NCI-H2196 treated with DMSO at 0.1 percent for 48 hours (cell line): ENCODE measurements around the gene EVX2.

Experiments
- DNase-seq: peaks from one replicate; lab custom pipeline; 2025; ENCODE audit not compliant: unreplicated experiment; lab: John Stamatoyannopoulos, UW

The EVX2 gene

DNA sequence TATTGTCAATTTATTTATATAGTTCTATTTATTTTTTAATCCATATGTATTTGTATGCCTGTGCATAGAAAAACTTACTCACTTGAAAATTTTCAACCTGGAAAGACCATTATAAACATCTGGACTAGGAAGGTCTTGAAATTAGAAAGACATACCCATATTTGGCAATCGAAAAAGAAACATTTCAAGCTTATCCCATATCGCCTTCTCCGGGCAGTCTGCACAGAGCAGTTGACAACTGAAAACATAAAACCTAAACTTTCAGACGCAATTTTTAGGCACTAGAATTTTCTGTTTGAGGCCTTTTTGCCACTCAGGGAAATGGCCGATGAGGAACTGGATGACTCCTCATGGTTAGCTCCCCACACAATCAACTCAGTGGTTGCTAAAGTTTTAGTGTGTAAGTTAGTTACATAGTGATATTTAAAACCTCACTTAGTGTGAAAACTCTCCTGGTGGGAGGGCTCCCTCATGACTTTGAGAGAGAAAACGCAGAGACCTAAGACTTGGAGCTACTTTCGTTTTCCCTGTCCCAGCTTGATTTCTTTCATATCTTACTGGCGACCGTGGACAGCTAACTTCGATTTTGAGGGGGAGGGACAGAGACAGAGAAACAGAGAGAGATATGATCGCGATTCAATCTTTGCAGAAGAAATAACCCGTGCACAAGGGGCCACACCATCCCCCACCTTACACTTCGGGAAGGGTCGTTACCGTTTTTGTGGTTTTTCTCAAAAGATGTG, 12.7 kb upstream of the EVX2 start:
- peak; percentile 6 for DNase-seq

DNA sequence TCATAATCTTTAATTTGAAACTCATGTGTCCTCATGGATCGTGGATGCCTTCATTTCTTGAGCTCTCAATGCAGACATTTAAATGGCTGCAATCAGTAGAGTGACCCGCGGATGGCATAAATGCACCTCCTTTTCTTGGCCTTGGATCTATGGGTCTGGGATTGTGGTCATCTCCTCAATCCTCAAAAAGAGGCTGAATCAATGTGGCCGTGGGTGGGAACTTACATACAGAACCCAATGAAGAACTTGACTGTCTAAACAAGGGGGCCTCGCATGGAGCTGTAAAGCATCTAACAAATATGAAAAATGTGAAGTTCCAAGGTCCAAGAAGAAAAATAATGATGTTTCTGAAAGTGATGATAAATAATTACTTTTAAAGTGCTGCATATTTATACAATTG, 11.7 kb upstream of the EVX2 start:
- DNase-seq: no peak

DNA sequence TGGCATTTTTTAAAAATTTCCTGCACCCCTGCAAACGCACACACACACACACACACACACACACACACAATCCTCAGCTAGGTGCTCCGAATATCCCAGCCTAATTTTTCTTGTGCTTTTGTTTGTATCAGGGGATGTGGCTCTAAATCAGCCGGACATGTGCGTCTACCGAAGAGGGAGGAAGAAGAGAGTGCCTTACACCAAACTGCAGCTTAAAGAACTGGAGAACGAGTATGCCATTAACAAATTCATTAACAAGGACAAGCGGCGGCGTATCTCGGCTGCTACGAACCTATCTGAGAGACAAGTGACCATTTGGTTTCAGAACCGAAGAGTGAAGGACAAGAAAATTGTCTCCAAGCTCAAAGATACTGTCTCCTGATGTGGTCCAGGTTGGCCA, 10.6 kb upstream of the EVX2 start:
- DNase-seq: no peak

DNA sequence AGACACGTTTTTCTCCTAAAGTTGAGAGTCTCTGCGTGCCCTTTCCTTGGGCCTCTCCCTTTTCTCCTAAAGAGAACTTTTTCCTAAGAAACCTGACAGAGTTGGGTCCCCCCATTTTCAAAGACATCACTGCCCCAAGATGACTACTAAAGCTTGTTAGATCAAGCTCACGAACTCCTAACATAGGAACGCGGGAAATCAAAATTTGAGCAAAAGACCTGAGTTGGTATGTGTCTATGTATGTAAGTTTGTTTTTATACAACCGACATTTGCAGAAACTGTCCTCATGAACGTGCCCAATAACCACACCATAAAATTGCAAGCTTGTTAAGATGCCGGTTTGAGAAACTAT, 10.1 kb upstream of the EVX2 start:
- DNase-seq: no peak

DNA sequence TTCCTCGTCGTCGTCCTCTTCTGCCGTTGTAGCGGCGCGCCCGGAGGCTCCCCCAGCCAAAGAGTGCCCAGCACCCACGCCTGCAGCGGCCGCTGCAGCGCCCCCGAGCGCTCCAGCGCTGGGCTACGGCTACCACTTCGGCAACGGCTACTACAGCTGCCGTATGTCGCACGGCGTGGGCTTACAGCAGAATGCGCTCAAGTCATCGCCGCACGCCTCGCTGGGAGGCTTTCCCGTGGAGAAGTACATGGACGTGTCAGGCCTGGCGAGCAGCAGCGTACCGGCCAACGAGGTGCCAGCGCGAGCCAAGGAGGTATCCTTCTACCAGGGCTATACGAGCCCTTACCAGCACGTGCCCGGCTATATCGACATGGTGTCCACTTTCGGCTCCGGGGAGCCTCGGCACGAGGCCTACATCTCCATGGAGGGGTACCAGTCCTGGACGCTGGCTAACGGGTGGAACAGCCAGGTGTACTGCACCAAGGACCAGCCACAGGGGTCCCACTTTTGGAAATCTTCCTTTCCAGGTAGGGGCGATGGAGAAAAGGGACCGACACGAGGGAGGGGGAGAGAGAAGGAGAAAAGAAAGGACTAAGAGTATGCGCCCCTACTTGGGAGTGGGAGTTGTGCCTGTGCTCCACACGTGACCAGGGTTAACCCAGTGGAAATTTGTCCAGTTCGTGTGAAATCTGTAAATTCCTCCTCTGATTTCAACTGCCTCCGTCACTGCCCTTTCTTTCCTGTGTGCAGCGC, 9.6 kb upstream of the EVX2 start:
- DNase-seq: no peak

DNA sequence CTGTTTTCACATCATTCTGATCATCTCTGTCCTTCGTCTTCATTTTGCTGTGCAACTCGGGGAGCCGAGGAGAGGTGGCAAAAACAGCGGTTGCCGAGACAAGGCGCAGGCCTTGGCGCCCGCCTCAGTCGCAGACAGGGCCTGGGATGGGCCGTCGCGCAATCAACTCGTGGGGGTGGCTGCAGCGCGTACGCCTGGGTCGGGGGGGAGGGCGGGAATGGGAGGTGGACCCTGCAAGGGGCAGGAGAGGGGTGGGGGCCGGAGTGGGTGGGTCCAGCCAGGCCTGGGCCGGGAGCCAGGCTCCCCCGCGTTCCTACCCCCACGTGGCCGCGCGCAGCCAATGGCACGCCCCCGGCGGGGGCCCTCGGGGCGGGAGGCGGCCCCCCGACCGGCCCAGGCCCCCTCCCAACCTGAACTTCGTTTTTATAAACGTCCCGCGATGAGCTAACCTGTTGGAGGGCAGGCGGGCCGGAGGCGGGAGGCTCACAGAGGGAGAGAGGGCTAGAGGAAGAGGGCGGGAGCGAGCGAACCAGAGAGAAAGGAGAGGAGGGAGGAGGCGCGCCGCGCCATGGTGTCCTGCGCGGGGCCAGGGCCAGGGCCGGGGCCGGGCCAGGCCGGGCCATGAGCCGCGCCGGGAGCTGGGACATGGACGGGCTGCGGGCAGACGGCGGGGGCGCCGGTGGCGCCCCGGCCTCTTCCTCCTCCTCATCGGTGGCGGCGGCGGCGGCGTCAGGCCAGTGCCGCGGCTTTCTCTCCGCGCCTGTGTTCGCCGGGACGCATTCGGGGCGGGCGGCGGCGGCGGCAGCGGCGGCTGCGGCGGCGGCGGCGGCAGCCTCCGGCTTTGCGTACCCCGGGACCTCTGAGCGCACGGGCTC, 8.7 kb upstream of the EVX2 start, which contains the start of gene HOXD13:
TSS of gene HOXD13 (plus strand) at position 452 of the 875 bp plus-strand sequence. CDS start at position 622, 170 bp downstream.
- peak; percentile 41 for DNase-seq

DNA sequence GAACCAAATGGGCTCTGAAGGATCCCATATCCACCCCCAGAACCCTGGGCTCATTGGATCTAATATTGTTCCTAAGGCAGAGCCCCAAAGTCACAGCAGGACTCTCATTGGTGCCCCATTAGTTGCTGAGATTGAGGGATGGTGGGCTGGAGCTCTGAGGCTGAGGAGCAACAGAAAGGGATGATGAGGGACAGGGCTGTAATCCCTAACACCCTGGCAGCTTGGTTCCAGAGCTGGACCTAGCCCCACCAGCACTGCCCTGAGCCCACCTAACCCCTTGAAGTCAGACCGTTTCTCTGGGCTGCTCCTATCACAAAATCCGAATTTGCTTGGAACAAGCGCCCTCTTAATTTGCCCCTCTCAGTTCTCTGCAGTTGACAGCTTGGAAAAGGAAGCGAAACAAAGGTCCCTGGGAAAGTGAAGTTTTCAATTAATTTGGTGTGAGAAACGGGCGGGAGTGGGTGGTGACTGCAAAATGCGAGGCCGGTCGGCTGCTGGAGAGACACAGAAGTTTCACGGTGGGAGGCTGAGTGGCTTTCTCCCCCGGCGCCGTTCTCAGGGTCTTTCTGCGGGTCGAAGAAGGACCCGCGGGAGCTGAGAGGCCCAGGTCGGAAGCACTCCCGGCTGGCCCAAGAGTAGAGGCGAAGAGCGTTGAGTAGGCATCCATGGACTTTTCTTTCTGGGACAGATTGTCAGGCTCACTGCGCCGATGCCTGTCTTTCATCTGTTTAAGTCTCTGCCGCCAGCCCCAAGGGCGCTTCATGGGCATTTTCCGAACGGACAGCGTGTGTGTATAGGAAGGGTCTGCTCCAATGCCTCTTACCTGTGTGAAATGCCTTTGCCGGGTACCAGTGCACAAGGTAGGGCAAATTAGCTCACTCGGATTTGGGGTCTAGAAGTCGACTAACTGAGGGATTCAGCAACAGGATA, 7.8 kb upstream of the EVX2 start:
- DNase-seq: no peak

DNA sequence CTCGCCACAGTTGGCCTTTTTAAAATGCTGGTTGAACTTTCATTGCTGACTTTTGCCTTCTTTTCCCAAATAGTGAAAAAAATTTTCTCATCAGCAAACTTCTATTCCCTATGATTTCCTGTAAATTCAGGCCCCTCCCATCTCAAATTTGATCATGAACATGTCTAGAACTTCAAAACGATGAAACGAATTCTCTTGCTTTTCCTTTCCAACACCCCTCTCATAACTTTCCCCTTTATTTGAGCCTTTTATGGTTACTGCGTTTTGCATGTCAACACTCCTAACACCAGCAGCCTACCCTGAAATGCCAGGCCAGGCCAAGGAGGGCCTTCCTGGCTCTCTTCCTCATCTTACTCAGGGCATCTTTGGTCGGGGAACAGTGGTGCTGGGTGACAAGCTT, 7.1 kb upstream of the EVX2 start:
- DNase-seq: no peak

DNA sequence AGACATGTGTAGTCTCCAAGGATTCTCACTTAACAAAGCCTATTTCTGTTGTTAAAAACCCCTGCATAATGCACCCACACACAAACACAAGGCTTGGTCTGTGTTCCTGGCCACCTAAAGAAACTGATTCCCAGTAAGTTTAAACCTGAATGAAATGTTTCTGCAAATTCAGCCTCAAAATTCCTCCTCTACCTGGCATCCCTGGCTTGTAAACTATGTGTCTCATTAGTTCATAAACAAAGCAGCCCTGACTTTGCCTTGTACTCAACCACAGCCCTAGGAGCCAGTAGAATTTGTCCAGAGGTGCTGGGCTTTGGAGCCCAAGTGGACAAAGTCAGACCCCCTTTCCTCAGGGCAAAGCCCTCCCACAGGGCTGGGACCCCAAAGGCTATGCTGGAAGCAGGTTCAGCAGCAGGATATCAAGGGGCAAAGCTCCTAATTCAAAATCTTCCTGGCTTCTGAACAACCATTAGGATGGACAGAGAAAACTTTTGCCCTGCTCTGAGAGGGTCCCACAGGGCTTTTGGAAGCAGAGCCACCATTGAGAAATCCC, 6.2 kb upstream of the EVX2 start:
- DNase-seq: no peak

DNA sequence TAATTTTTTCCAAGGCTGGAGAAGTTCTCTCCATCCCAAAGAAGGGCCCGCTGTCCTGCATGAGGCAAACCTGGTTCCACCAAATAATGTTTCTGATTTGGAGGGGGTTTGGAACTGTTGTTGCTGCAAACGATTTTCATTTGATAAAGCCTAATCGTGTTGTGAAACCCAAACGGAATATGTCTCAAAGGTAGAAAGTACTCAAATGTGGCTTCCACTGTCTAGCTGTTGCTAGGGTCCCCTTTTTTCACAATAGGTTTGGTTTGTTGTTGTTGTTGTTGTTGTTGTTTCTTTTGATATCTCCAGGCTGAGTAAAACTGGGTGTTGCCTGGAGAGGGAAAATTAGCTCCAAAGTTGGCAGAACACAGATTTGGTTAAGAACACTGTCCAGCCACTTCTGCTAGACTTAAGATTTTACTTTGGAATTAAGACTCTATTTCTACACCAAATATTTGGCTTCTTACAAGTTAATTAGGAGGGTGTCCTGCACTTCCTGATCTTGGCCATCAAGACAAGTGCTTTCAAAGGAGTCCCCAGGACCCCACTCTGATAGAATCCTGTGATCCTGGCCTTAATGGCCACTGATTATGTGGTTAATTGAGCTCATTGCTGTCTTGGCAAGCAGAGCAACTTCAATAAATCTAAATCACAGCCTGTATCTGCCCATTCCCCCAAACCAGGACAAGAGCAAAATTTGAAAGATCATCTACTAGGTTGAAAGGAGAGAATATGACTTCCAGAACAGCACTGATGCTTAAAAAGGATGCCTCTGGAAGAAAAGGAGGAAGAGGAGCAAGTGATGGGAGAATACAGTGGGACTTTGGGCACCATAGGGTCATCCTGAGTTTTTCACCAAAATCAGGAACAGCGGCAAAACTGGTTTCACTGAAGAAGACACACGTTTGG, 5.4 kb upstream of the EVX2 start:
- DNase-seq: no peak

DNA sequence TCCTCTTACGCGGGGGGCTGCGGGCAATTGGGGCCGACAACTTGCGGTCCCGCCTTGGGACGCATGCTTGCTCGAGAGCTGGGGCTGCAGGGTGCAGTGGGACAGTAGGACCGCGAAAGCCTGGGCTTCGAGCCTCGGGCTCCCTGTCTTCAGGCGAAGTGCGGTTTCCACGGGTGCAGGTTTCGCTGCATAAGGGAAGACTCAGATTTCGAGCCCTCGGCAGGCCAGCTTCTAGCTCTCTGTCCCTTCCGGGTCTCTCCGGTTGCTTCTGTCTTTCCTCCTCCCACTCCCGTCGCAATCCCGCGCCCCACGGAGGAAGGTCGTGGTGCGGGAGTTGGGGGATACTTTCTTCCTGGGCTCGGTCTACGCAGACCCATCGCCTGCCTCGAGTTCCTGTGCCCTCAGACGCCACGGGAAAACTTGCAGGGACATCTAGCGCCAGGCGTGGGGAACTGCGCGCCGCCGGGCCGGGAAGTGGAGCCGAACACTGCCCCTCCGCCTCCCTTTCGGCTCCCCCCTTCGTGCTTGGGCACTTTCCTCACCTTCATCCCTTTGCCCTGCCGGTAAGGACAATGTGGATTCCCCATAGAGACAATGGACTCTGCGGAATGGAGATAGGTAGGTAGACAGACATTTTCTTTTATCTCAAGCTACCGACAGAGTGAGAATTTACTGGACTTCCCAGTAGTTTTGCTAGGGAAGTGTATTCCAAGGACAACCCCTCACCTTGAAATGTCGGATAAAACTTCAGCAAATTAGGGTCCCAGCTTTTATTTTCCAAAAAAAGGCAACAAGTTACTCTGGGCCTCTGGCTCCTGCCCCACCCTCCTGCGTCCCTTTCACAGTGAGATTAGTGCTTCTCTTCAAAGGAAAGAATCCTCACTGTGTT, 4.5 kb upstream of the EVX2 start:
- peak; percentile 40 for DNase-seq

DNA sequence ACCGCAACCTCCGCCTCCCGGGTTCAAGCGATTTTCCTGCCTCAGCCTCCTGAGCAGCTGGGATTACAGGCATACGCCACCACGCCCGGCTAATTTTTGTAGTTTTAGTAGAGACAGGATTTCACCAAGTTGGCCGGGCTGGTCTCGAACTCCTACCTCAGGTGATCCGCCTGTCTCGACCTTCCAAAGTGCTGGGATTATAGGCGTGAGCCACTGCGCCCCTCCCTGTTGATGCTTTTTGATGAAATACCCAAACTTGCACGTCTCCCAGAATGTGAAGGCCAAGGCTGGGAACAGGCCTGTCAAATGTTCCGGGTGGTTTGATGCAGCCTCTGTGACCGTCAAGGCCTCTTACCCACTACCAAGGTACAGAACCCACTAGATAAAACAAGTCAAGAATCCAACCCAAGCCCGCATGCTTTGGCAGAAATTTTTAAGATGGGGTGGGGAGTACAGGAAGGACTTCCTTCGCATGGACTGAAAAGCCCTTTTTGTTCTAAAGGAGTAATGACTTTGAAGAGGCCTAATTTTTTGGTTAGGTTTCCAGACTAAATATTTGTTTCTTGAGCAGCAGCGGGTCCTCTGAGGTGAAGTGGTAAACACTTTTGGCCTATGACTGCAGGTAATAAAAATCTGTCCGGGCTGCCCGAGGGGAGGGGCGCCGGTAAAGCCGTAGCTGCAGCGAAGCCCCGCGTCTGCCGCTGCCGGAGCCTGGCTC, 3.7 kb upstream of the EVX2 start:
- no peak for DNase-seq

DNA sequence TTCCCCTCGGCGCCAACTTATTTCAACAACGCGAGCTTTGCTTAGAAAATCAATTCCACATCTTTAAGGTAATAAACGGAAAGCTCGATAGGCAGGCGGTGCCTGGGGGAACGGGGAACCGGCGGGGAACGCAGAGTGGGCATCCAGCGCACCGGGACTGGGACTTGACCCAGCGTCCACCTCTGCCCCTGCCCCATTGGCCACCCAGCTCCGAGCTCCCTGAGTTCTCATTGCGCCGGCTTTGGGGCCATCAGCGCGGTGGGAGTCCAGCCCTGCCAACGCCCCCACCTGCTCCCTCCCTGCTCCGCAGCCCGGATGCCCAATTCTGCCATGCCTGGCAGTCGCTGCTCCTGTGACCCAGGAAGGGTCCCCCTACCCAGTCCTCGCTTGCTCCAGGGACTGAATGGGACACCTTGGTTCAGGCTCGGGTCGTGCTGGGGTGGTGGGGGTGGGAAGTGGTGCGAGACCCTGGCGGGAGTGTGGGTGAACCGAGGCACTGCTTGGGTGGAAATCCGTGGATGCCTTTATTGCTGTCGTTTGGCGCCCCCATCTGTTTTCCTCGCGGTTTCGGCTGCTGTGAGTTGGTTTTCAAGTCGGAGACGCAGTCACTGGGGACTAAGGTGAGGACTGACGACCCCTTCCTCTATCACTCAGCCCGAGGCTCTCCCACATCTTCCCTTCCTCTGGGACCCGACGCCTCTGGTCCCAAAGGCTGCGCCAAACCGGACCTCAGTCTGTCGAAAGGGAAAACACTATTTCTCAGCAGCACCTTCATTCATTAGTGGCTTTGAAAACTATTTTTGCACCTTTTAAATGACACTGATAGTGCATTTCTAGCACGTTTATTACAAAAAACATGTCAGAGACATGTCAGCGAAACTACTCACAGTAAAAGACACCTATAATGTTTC, 2.4 kb upstream of the EVX2 start:
- DNase-seq: peak; percentile 65

DNA sequence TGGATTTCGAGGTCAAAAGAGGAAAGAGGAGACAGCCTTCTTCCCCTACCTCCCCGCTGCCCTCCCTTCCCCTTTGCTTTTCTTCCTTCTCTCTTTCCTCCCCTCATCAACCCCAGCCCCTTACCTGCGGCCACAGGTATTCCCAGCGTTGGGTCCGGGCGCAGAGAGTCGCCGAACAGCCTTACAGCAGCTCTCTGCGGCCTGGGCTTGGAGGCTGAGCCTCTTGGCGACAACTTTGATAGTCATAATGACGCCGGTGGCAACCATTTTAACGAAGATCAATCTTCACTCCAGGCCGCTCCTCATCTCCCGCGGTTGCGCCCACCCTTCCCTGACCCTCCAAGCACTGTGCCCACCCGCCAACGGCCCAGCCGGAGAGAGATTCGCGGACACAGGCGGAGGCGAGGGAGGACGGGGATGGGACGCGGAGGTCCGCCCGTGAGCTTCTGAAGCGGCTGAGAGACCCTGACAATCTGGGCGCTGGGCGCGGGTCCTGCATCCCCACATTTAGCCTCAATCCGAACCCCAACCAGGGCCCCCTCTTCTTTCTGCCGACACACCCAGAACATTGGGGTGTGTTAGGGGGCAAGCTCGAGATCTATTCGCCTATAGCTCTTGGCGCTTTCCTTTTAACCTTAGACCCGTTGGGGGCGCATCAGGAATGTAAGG, 1.5 kb upstream of the EVX2 start:
- DNase-seq: no peak

DNA sequence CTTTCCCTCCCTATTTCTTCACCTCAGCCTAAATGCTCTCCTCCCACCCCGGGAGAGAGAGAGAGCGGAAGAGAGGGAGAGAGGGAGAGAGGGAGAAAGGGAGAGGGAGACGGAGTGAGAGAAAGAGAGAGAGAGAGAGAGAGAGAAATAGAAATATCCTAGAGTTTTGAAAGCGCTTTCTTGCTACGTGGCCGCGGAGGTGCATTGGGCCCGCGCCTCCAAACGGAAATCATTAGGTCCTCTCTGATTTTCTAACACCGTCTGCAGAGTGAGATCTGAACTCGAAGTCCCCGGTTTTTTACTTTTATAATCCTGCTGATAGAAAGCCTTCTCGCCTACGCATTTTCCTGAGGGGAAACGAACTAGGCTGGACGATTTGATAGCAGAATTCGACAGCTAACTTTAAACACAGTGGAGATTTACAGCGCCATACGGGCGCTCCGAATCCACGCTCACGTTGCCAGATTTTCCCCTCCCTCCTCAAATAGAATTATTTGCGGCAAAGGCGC, 903 bp upstream of the EVX2 start:
- DNase-seq: no peak
